PC-9 (cell line): Measurements from ENCODE around the gene PCDHA1. TPM values are rescaled to one million over a fixed set of nuclear protein-coding genes. Genes with fewer than 3 reads are reported as not detected.

Source experiments
- BruUV-seq: library from RNA; stranded (reverse); fragments of 400-500 nt; replicated peaks from 2 replicates; lab custom pipeline; 2021; lab: Mats Ljungman, UMichigan
- CTCF ChIA-PET: fragments of 300-600 bp; sonication (Branson Sonifier 250); formaldehyde crosslinking; loops from one replicate; lab custom pipeline; 2022; ENCODE audit warnings: antibody characterized with exemption; lab: Charles Lee
- POLR2A ChIA-PET: fragments of 300-600 bp; sonication (Branson Sonifier 250); formaldehyde crosslinking; loops from one replicate; lab custom pipeline; 2022; ENCODE audit warnings: antibody characterized with exemption; ENCODE audit not compliant: unreplicated experiment; lab: Charles Lee
- DNase-seq, 2 experiments: peaks; one replicate each; pipeline versions ENCODE4 v3.0.0 to v3.0.0-alpha.2; 2015 to 2022; ENCODE audit warnings: mixed read lengths in 1 of 2
- H2AFZ ChIP-seq: fragments of 200-600 bp; sonication (generic); 2 replicates; pipeline ENCODE4 v1.8.1; 2017; ENCODE audit warnings: antibody characterized with exemption
- H3F3A ChIP-seq: fragments of 200-600 bp; sonication (generic); 2 replicates; pipeline ENCODE4 v1.8.1; 2017; ENCODE audit warnings: antibody characterized with exemption, mild to moderate bottlenecking, low read depth; ENCODE audit not compliant: insufficient read depth
- H3K27ac ChIP-seq: fragments of 200-600 bp; sonication (generic); 2 replicates; pipeline ENCODE4 v1.6.1; 2016; ENCODE audit warnings: mixed run types
- H3K27me3 ChIP-seq: fragments of 200-600 bp; sonication (generic); 2 replicates; pipeline ENCODE4 v1.6.1; 2016; ENCODE audit warnings: low read depth, mixed run types; ENCODE audit not compliant: insufficient read depth
- H3K36me3 ChIP-seq: fragments of 200-600 bp; sonication (generic); 2 replicates; pipeline ENCODE4 v1.6.1; 2016; ENCODE audit warnings: low read depth, mixed run types
- H3K4me1 ChIP-seq: fragments of 200-600 bp; sonication (generic); replicated peaks from 2 replicates; pipeline ENCODE4 v1.6.1; 2016; ENCODE audit warnings: mixed run types; ENCODE audit not compliant: insufficient read depth
- H3K4me2 ChIP-seq: fragments of 200-600 bp; sonication (generic); 2 replicates; pipeline ENCODE4 v1.6.1; 2017; ENCODE audit warnings: mixed run types
- H3K4me3 ChIP-seq: fragments of 200-600 bp; sonication (generic); 2 replicates; pipeline ENCODE4 v1.6.1; 2016; ENCODE audit warnings: mixed run types
- H3K79me2 ChIP-seq: fragments of 200-600 bp; sonication (generic); 2 replicates; pipeline ENCODE4 v1.6.1; 2017; ENCODE audit warnings: low read depth, mixed run types
- H3K9me2 ChIP-seq: fragments of 200-600 bp; sonication (generic); 2 replicates; pipeline ENCODE4 v1.8.1; 2017; ENCODE audit warnings: mild to moderate bottlenecking; ENCODE audit not compliant: insufficient read depth
- H3K9me3 ChIP-seq: fragments of 200-600 bp; sonication (generic); 2 replicates; pipeline ENCODE4 v1.8.1; 2016; ENCODE audit warnings: low read depth; ENCODE audit not compliant: insufficient read depth
- H4K20me1 ChIP-seq: fragments of 200-600 bp; sonication (generic); 2 replicates; pipeline ENCODE4 v1.8.1; 2017; ENCODE audit not compliant: insufficient read depth
- EZH2 ChIP-seq: fragments of 200-600 bp; sonication (generic); IDR thresholded peaks from 2 replicates; pipeline ENCODE4 v1.8.0; 2017; ENCODE audit warnings: antibody characterized with exemption, low read depth
- intact Hi-C: fragments of 100-400 bp; cut with micrococcal nuclease; formaldehyde crosslinking; loops from one replicate; pipeline ENCODE4 v1.10.0; 2022; ENCODE audit not compliant: unreplicated experiment
- total RNA-seq: library from RNA; stranded (reverse); gene quantifications from 2 replicates; pipeline ENCODE4 v1.2.3, GENCODE V29; 2021
- TF ChIP-seq, protein P1 (sequence below): fragments of 200-600 bp; sonication (generic); conservative IDR thresholded peaks from 2 replicates; pipeline ENCODE4 v1.6.1; 2017; ENCODE audit warnings: mixed run types, antibody characterized with exemption, mild to moderate bottlenecking, moderate library complexity

The PCDHA1 gene
- total RNA-seq, 1 experiment from 2014 or later = not detected

- DNase-seq = peak in 1 of 2 experiments; percentile 35
- POLR2A ChIA-PET = no interaction called here
- H3K4me2 ChIP-seq = no peak overlapping the region
- BruUV-seq = no TSS peak
- no peaks in the 10 kb centered on the region for H3K4me1 ChIP-seq
- H3K9me3 ChIP-seq = 0 out of 2 replicates have a peak, but pooled peaks cover 3% of the 10 kb centered on the region
- no peaks in the 10 kb centered on the region for H3K9me2 ChIP-seq
- no peaks in the 10 kb centered on the region for H3F3A ChIP-seq
- H3K4me3 ChIP-seq = no peak overlapping the region
- intact Hi-C loops = no loop called here
- no peaks in the 10 kb centered on the region for H3K36me3 ChIP-seq
- H3K27ac ChIP-seq = 0 out of 2 replicates have a peak overlapping the region, but pooled peaks have one; percentile 28
- H4K20me1 ChIP-seq = no peaks in the 10 kb centered on the region
- TF ChIP-seq EZH2 = no peak
- TF ChIP-seq, protein P1, sequence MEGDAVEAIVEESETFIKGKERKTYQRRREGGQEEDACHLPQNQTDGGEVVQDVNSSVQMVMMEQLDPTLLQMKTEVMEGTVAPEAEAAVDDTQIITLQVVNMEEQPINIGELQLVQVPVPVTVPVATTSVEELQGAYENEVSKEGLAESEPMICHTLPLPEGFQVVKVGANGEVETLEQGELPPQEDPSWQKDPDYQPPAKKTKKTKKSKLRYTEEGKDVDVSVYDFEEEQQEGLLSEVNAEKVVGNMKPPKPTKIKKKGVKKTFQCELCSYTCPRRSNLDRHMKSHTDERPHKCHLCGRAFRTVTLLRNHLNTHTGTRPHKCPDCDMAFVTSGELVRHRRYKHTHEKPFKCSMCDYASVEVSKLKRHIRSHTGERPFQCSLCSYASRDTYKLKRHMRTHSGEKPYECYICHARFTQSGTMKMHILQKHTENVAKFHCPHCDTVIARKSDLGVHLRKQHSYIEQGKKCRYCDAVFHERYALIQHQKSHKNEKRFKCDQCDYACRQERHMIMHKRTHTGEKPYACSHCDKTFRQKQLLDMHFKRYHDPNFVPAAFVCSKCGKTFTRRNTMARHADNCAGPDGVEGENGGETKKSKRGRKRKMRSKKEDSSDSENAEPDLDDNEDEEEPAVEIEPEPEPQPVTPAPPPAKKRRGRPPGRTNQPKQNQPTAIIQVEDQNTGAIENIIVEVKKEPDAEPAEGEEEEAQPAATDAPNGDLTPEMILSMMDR = no peak
- H3K27me3 ChIP-seq = no peaks in the 10 kb centered on the region
- no peaks in the 10 kb centered on the region for H3K79me2 ChIP-seq
- H2AFZ ChIP-seq = no peak overlapping the region
- CTCF ChIA-PET = no interaction called here
Observed at GRCh38 chr5:140977003-140977402, 191.1 kb downstream of the PCDHA1 start.

DNA sequence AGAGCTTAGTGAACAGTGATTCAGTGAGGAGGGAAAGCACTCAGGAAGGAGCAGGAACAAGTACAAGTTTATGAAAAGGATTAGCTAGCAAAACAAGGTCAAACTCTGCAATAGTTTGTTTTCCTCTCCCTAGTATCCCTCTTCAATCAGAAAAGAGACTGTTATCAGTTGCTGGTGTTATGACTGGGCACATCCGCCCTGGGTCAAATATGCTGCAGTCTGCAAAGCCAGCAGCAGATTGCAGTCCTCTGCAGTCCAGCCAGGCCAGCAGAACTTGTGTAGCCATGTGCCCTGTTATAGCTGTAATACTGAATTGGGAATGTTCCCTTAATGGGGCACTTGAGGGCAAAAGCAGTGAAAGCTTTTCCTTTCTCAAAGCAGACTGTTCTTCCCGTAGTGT lies 192.3 kb downstream of the PCDHA1 start:
- Histone ChIP-seq H3K9me3 (no peaks in the 10 kb centered on the region), H3F3A (no peaks in the 10 kb centered on the region), H4K20me1 (no peaks in the 10 kb centered on the region), H3K4me1 (no peaks in the 10 kb centered on the region), H3K4me3 (no peak overlapping the region), H3K4me2 (no peak overlapping the region), H2AFZ (no peak overlapping the region), H3K27ac (no peak overlapping the region), H3K36me3 (no peaks in the 10 kb centered on the region), H3K27me3 (no peaks in the 10 kb centered on the region), H3K79me2 (no peaks in the 10 kb centered on the region), H3K9me2 (no peaks in the 10 kb centered on the region)
- no peak for TF ChIP-seq EZH2
- TF ChIP-seq, protein P1 = no peak
- CTCF ChIA-PET = interaction anchor here (1.2 kb wide), 1 partner anchor 614 kb away, joined by 4 read pairs; no protein-coding TSS in a partner anchor
- POLR2A ChIA-PET = no interaction called here
- intact Hi-C loops = no loop called here
- no peak for DNase-seq
- BruUV-seq = no TSS peak

DNA sequence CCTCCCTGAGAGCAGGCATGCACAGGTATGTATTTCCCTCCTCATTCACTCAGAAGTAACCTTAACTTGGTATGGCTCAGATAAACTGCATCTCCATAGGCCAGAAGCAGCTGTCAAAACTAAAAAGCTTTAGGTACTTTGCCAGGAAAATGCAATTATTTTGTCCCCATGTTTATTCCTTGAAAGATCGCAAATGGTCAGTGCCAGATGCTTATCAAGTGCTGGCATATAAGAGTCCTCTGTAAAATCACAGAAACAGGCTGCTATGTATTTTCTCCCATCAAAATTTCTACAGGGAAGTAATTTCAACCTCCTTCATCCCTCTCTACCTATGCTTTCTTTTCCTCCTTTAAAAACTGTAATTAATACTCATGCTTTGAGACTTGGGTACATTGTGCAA lies 193.0 kb downstream of the PCDHA1 start:
- Histone ChIP-seq H3K9me2 (no peaks in the 10 kb centered on the region), H3K4me2 (no peak overlapping the region), H3K79me2 (no peaks in the 10 kb centered on the region), H3K4me3 (no peak overlapping the region), H4K20me1 (no peaks in the 10 kb centered on the region), H3K27ac (no peak overlapping the region), H3K36me3 (no peaks in the 10 kb centered on the region), H3K9me3 (no peaks in the 10 kb centered on the region), H3K4me1 (no peaks in the 10 kb centered on the region), H2AFZ (no peak overlapping the region), H3K27me3 (no peaks in the 10 kb centered on the region), H3F3A (no peaks in the 10 kb centered on the region)
- TF ChIP-seq, protein P1 = no peak
- TF ChIP-seq EZH2 = no peak
- no TSS peak for BruUV-seq
- intact Hi-C loops = no loop called here
- CTCF ChIA-PET = interaction anchor here (1.2 kb wide), 1 partner anchor 613 kb away, joined by 4 read pairs; no protein-coding TSS in a partner anchor
- POLR2A ChIA-PET = no interaction called here
- DNase-seq = no peak
